Lower lobe of right lung (tissue), 2 donors: ENCODE results near the gene MSANTD2. TPM values are rescaled to one million over a fixed set of nuclear protein-coding genes. Genes with fewer than 3 reads are reported as not detected.

Source experiments
- ATAC-seq, 2 donors: fragments of 200-7000 bp; cut with Tn5 transposase; one replicate each; pipeline ENCODE4 v1.9.1; 2020 to 2022; ENCODE audit warnings: mild to moderate bottlenecking in 2 of 2, moderate library complexity in 2 of 2
- DNase-seq: peaks from one replicate; pipeline ENCODE4 v3.0.0-alpha.2; 2020
- H3K27ac ChIP-seq: fragments of 200-600 bp; one replicate; pipeline ENCODE4 v1.8.0; 2022
- H3K27me3 ChIP-seq: fragments of 200-600 bp; one replicate; pipeline ENCODE4 v1.8.0; 2022; ENCODE audit warnings: low read depth
- H3K36me3 ChIP-seq: fragments of 200-600 bp; one replicate; pipeline ENCODE4 v1.8.0; 2022; ENCODE audit warnings: mild to moderate bottlenecking
- H3K4me1 ChIP-seq: fragments of 200-600 bp; one replicate; pipeline ENCODE4 v1.8.0; 2022
- H3K4me3 ChIP-seq: fragments of 200-600 bp; one replicate; pipeline ENCODE4 v1.8.0; 2022; ENCODE audit warnings: mild to moderate bottlenecking
- H3K9me3 ChIP-seq: fragments of 200-600 bp; one replicate; pipeline ENCODE4 v1.8.0; 2022
- CTCF ChIP-seq: fragments of 200-600 bp; IDR thresholded peaks from one replicate; pipeline ENCODE4 v1.8.0; 2022; ENCODE audit warnings: antibody characterized with exemption, mild to moderate bottlenecking
- intact Hi-C: fragments of 100-400 bp; cut with DNase I; formaldehyde crosslinking; loops from one replicate; pipeline ENCODE4 v1.11.0; 2022
- total RNA-seq: library from RNA; stranded (reverse); fragmentation: NEBNext Ultra II Directional; extraction: Animal tissue kit (Norgen Biotek cat#: 25700); gene quantifications from one replicate; pipeline ENCODE4 v1.2.1, GENCODE V29; 2021
- donor health status: DM: no; HTN: yes; CAD: no; lungs with severe emphysema.

The MSANTD2 gene
- total RNA-seq, 1 donor from 2014 or later = 15.4 TPM

- no peaks in the 10 kb centered on the region for H3K36me3 ChIP-seq
- no peak overlapping the region for H3K4me3 ChIP-seq
- DNase-seq (no peak), ATAC-seq (no peak)
- no peaks in the 10 kb centered on the region for H3K9me3 ChIP-seq
- intact Hi-C loops = no loop called here
- H3K27me3 ChIP-seq = peaks cover 5% of the 10 kb centered on the region
- no peak for TF ChIP-seq CTCF
- no peak overlapping the region for H3K27ac ChIP-seq
- no peaks in the 10 kb centered on the region for H3K4me1 ChIP-seq
Observed at GRCh38 chr11:124817036-124817435, 16.8 kb upstream of the MSANTD2 start.

- Histone ChIP-seq H3K4me3 (no peak overlapping the region), H3K4me1 (no peaks in the 10 kb centered on the region), H3K9me3 (no peaks in the 10 kb centered on the region), H3K36me3 (no peaks in the 10 kb centered on the region), H3K27ac (no peak overlapping the region), H3K27me3 (peaks cover 5% of the 10 kb centered on the region)
- no peak for TF ChIP-seq CTCF
- DNase-seq = no peak
- ATAC-seq = no peak
- intact Hi-C loops = no loop called here
Observed at GRCh38 chr11:124814739-124815138, 14.5 kb upstream of the MSANTD2 start.

- H3K4me1 ChIP-seq = no peaks in the 10 kb centered on the region
- no peaks in the 10 kb centered on the region for H3K9me3 ChIP-seq
- no peak overlapping the region for H3K27ac ChIP-seq
- no peak overlapping the region for H3K4me3 ChIP-seq
- H3K27me3 ChIP-seq = peaks cover 5% of the 10 kb centered on the region
- no peak for DNase-seq
- no peak for TF ChIP-seq CTCF
- intact Hi-C loops = no loop called here
- no peaks in the 10 kb centered on the region for H3K36me3 ChIP-seq
- no peak for ATAC-seq
Observed at GRCh38 chr11:124812876-124813275, 12.7 kb upstream of the MSANTD2 start.

GRCh38 chr11:124811399-124812125 lies 11.4 kb upstream of the MSANTD2 start:
- H3K27me3 ChIP-seq = no peaks in the 10 kb centered on the region
- no peaks in the 10 kb centered on the region for H3K9me3 ChIP-seq
- H3K36me3 ChIP-seq = no peaks in the 10 kb centered on the region
- TF ChIP-seq CTCF = no peak
- no peak for ATAC-seq
- intact Hi-C loops = no loop called here
- DNase-seq = no peak
- no peak overlapping the region for H3K4me3 ChIP-seq
- H3K27ac ChIP-seq = no peak overlapping the region
- H3K4me1 ChIP-seq = no peaks in the 10 kb centered on the region

GRCh38 chr11:124807660-124808270 lies 7.6 kb upstream of the MSANTD2 start:
- DNase-seq = no peak
- peaks cover 9% of the 10 kb centered on the region for H3K36me3 ChIP-seq
- H3K9me3 ChIP-seq = no peaks in the 10 kb centered on the region
- H3K27ac ChIP-seq = no peak overlapping the region
- TF ChIP-seq CTCF = no peak
- H3K4me1 ChIP-seq = no peaks in the 10 kb centered on the region
- no peaks in the 10 kb centered on the region for H3K27me3 ChIP-seq
- no peak overlapping the region for H3K4me3 ChIP-seq
- ATAC-seq = no peak
- intact Hi-C loops = no loop called here
